ENCODE measurements around the gene BMF. TPM values are rescaled to one million over a fixed set of nuclear protein-coding genes. Genes with fewer than 3 reads are reported as not detected.
"Not testable (repeated sequence)": the region's sequence is repeated elsewhere in the genome, so short reads cannot be mapped to it uniquely, and the experiment has no call there.

The BMF gene
- total and polyA plus RNA-seq, 2 donors (not counting 3 experiments of a cell fraction or from before 2014, with no cell fraction given): 8.6 to 9.8 TPM

DNA sequence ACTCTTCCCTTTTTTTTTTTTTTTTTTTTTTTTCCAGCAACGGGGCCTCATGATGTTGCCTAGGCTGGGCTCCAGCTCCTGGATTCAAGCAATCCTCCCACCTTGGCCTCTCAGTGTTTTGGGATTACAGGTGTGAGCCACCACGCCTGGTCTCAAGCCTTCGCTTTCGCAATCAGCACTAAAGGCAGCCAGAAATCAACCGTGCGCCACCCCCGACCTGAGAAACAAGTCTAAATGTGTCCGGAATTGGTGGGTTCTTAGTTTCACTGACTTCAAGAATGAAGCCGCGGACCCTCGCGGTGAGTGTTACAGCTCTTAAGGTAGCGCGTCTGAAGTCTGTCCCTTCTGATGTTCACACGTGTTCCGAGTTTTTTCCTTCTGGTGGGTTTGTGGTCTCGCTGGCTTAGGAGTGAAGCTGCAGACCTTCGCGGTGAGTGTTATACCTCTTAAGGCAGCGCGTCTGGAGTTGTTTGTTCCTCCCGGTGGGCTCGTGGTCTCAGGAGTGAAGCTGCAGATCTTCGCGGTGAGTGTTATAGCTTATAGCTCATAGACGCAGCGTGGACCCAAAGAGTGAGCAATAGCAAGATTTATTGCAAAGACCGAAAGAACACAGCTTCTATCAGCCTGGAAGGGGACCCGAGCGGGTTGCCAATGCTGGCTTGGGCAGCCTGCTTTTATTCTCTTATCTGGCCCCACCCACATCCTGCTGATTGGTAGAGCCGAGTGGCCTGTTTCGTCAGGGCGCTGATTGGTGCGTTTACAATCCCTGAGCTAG is 34.8 kb downstream of the BMF start:
- H3K4me3 ChIP-seq (replicated peaks in 1 of 3; ENCODE audit: insufficient read depth in 1 of 3, low read depth in 1 of 3, low read length in 3 of 3); H3K27ac ChIP-seq (ENCODE audit: insufficient read depth, low read depth, low read length); BruUV-seq (replicated peaks); H3K4me2 ChIP-seq (ENCODE audit: insufficient read depth, low read length); H3K9me3 ChIP-seq (replicated peaks; ENCODE audit: control insufficient read depth, insufficient read depth, low read length); DNase-seq (ENCODE audit: low read depth, low spot score); H3K36me3 ChIP-seq (ENCODE audit: control insufficient read depth in 2 of 2, extremely low read depth in 1 of 2, insufficient read depth in 2 of 2, low read length in 2 of 2); FAIRE-seq; dilution Hi-C loops (cut with MboI; ENCODE audit: extremely low pct_ligation_motif_present, low sequenced_read_pairs); intact Hi-C loops (cut with micrococcal nuclease); H3K9ac ChIP-seq (replicated peaks; ENCODE audit: extremely low read depth, insufficient read depth, low read length); H3K9me1 ChIP-seq (replicated peaks; ENCODE audit: control insufficient read depth, extremely low read depth, insufficient read depth, low read length); POLR2A ChIA-PET; H2AFZ ChIP-seq (ENCODE audit: low read depth, low read length); H3K79me2 ChIP-seq (ENCODE audit: control insufficient read depth, insufficient read depth, low read length); H3K27me3 ChIP-seq (ENCODE audit: control insufficient read depth in 2 of 2, insufficient read depth in 2 of 2, low read length in 2 of 2); H4K20me1 ChIP-seq (replicated peaks; ENCODE audit: control insufficient read depth, extremely low read depth, insufficient read depth, low read length): not testable (repeated sequence)
- CTCF ChIA-PET: interaction anchor here (0.9 to 1.6 kb wide), 2 partner anchors 35 to 201 kb away, joined by 4 read pairs; partner anchors contain the start of gene BMF
- H3K4me1 ChIP-seq (ENCODE audit: control insufficient read depth, extremely low read depth, insufficient read depth, low read length): peaks cover 17% of the 10 kb centered on the region

DNA sequence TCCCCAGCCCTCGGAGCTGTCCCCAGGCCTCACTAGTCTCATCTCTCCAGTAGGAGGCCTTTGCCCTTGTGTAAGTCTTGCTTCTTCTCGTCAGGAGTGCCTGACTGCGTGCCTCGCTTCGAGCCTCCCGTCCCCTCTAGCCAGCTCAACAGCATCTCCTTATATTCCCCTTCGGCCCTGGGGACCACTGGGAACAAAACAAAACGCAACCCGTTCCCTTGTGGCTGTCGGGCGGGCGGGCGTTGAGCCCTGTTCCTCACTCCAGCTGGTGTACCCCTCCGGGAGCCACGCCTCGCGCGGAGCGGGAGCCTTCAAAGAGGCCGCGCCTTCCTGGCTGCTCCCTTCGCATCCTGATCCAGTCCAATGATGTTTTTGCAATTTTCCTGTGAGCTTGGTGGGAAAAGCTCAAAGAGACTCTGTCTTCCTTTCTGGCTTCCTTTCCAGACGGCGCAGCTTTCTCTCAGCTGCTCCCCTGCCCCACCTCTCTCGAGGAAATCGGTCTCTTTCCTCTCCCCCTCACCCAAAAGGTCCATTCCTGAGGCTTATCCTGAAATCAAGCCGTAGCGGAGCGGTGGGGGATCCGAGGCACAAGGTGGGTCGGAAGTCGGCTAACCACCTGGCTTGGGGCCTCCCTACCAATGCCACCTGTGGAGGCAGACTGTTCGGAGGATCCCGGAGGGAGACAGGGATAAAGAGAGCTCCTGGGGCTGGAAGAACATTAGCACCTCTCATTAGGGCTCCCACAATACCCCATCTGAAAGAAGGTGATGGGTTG is 36.3 kb downstream of the BMF start:
- peak; percentile 60 for DNase-seq (ENCODE audit: low read depth, low spot score)
- peak; percentile 67 for FAIRE-seq
- H3K9ac ChIP-seq (replicated peaks; ENCODE audit: extremely low read depth, insufficient read depth, low read length): no peak overlapping the region

More for the DNA sequence above, 36.3 kb downstream of the BMF start:
- Histone ChIP-seq H4K20me1 (replicated peaks; ENCODE audit: control insufficient read depth, extremely low read depth, insufficient read depth, low read length) (no peaks in the 10 kb centered on the region), H3K9me1 (replicated peaks; ENCODE audit: control insufficient read depth, extremely low read depth, insufficient read depth, low read length) (no peaks in the 10 kb centered on the region), H3K27me3 (ENCODE audit: control insufficient read depth in 2 of 2, insufficient read depth in 2 of 2, low read length in 2 of 2) (no peaks in the 10 kb centered on the region), H3K9me3 (replicated peaks; ENCODE audit: control insufficient read depth, insufficient read depth, low read length) (no peaks in the 10 kb centered on the region), H3K36me3 (ENCODE audit: control insufficient read depth in 2 of 2, extremely low read depth in 1 of 2, insufficient read depth in 2 of 2, low read length in 2 of 2) (no peaks in the 10 kb centered on the region), H2AFZ (ENCODE audit: low read depth, low read length) (peak overlapping the region; percentile 67), H3K4me1 (ENCODE audit: control insufficient read depth, extremely low read depth, insufficient read depth, low read length) (peaks cover 22% of the 10 kb centered on the region), H3K79me2 (ENCODE audit: control insufficient read depth, insufficient read depth, low read length) (no peaks in the 10 kb centered on the region), H3K4me2 (ENCODE audit: insufficient read depth, low read length) (peak overlapping the region; percentile 19), H3K4me3 (replicated peaks in 1 of 3; ENCODE audit: insufficient read depth in 1 of 3, low read depth in 1 of 3, low read length in 3 of 3) (no peak overlapping the region), H3K27ac (ENCODE audit: insufficient read depth, low read depth, low read length) (no peak overlapping the region)
- dilution Hi-C loops (cut with MboI; ENCODE audit: extremely low pct_ligation_motif_present, low sequenced_read_pairs) (no loop called here), intact Hi-C loops (cut with micrococcal nuclease) (no loop called here)
- BruUV-seq (replicated peaks): no TSS peak
- POLR2A ChIA-PET: interaction anchor here (0.9 kb wide), 1 partner anchor 36 kb away, joined by 3 read pairs; the partner anchor contains the start of gene BMF
- CTCF ChIA-PET: interaction anchor here (0.9 to 1.0 kb wide), 4 partner anchors 24 to 32 kb away, joined by 3 to 5 read pairs (median 3); no protein-coding TSS in a partner anchor
- TF ChIP-seq, protein P1, sequence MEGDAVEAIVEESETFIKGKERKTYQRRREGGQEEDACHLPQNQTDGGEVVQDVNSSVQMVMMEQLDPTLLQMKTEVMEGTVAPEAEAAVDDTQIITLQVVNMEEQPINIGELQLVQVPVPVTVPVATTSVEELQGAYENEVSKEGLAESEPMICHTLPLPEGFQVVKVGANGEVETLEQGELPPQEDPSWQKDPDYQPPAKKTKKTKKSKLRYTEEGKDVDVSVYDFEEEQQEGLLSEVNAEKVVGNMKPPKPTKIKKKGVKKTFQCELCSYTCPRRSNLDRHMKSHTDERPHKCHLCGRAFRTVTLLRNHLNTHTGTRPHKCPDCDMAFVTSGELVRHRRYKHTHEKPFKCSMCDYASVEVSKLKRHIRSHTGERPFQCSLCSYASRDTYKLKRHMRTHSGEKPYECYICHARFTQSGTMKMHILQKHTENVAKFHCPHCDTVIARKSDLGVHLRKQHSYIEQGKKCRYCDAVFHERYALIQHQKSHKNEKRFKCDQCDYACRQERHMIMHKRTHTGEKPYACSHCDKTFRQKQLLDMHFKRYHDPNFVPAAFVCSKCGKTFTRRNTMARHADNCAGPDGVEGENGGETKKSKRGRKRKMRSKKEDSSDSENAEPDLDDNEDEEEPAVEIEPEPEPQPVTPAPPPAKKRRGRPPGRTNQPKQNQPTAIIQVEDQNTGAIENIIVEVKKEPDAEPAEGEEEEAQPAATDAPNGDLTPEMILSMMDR (IDR thresholded peaks at IDR 0.05; ENCODE audit: extremely low read depth in 1 of 2, insufficient read depth in 1 of 2, low read depth in 1 of 2, low read length in 2 of 2): peak in 1 of 2 donors; percentile 9
- TF ChIP-seq FOS (IDR thresholded peaks at IDR 0.05; ENCODE audit: borderline replicate concordance, insufficient read depth, low read length): no peak

Data from endothelial cell of umbilical vein (primary cell).